ENCODE data around the gene ADAM19.

Gene ADAM19

GRCh38 chr5:157521704-157522029, 53.9 kb downstream of the ADAM19 start:
- no peak for TF ChIP-seq CTCF (IDR thresholded peaks at IDR 0.05; ENCODE audit: low read depth, low read length)
- H3K4me3 ChIP-seq (ENCODE audit: low read depth, low read length) = no peak overlapping the region

- no peak for TF ChIP-seq CTCF (IDR thresholded peaks at IDR 0.05; ENCODE audit: low read depth, low read length)
- H3K4me3 ChIP-seq (ENCODE audit: low read depth, low read length) = no peak overlapping the region
Observed at GRCh38 chr5:157520911-157521703, 54.5 kb downstream of the ADAM19 start.

GRCh38 chr5:157519579-157520253, 55.9 kb downstream of the ADAM19 start:
- TF ChIP-seq CTCF (IDR thresholded peaks at IDR 0.05; ENCODE audit: low read depth, low read length) = no peak
- no peak overlapping the region for H3K4me3 ChIP-seq (ENCODE audit: low read depth, low read length)

- TF ChIP-seq CTCF (IDR thresholded peaks at IDR 0.05; ENCODE audit: low read depth, low read length) = no peak
- H3K4me3 ChIP-seq (ENCODE audit: low read depth, low read length) = no peak overlapping the region
Observed at GRCh38 chr5:157518963-157519362, 56.6 kb downstream of the ADAM19 start.

GRCh38 chr5:157516626-157517325, 58.8 kb downstream of the ADAM19 start:
- no peak for TF ChIP-seq CTCF (IDR thresholded peaks at IDR 0.05; ENCODE audit: low read depth, low read length)
- H3K4me3 ChIP-seq (ENCODE audit: low read depth, low read length) = no peak overlapping the region

- H3K4me3 ChIP-seq (ENCODE audit: low read depth, low read length) = no peak overlapping the region
- TF ChIP-seq CTCF (IDR thresholded peaks at IDR 0.05; ENCODE audit: low read depth, low read length) = no peak
Observed at GRCh38 chr5:157516006-157516405, 59.6 kb downstream of the ADAM19 start.

GRCh38 chr5:157514974-157515373, 60.6 kb downstream of the ADAM19 start:
- H3K4me3 ChIP-seq (ENCODE audit: low read depth, low read length) = no peak overlapping the region
- no peak for TF ChIP-seq CTCF (IDR thresholded peaks at IDR 0.05; ENCODE audit: low read depth, low read length)
